ENCODE measurements around the gene KRT25. TPM values are rescaled to one million over a fixed set of nuclear protein-coding genes. Genes with fewer than 3 reads are reported as not detected.
A peak's percentile ranks its signal among the peaks of the same experiment; 100 is the strongest.

KRT25 gene
- total RNA-seq, 1 experiment from 2014 or later: not detected

DNA sequence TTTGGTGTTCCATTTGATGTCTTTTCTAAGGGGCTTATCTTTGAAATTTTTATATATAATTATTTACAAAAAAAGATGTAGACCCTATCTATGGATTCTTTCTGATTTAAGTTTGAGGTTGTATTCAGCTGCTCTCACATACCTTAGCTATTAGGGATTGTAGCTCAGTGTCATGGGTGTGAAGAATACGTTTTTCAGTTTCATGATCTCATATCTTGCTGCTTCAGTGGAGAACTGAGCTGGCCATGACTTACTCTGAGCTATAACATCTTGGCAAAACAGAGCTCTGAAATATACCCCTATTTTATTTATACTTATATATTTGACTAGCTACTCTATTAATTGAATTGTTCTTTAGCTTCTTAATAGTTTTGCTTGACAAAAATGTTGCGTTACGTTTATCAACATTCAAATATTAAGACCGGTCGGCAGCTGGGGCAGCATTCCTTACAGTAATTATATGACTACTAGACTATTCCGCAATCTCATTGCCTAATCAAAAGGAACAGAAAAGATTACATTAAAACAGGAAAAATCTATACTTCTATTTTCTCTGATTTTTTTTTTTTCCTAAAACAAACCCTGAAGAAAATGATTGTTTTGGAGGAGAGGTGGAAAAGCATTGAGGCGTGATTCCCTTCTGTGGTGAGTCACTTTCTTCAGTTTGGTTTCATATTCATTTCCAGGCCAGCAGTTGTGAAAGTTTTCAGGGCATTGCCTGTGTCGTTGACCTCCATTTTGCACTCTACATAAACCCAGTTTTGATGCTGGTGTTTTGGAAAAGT is 27.5 kb downstream of the KRT25 start:
- Mint-ChIP-seq H3K36me3 (ENCODE audit: insufficient read depth, unreplicated experiment) (no peaks in the 10 kb centered on the region), H3K9me3 (ENCODE audit: unreplicated experiment) (peaks cover 8% of the 10 kb centered on the region), H3K4me3 (ENCODE audit: unreplicated experiment) (no peak overlapping the region), H3K4me1 (ENCODE audit: insufficient read depth, unreplicated experiment) (no peaks in the 10 kb centered on the region), H3K27me3 (ENCODE audit: insufficient read depth, unreplicated experiment) (peaks cover 22% of the 10 kb centered on the region), H3K27ac (ENCODE audit: low read depth, unreplicated experiment) (no peak overlapping the region)
- ChIA-PET POLR2A (interaction anchor here (0.6 to 1.1 kb wide), 3 partner anchors 30 to 1793 kb away, joined by 3 to 4 read pairs (median 4); no protein-coding TSS in a partner anchor), CTCF (interaction anchor here (0.7 to 1.0 kb wide), 4 partner anchors 34 to 968 kb away, joined by 3 to 6 read pairs (median 4); no protein-coding TSS in a partner anchor)
- no TSS peak for BruUV-seq (replicated peaks)
- intact Hi-C loops (cut with micrococcal nuclease): loop anchor here (1.0 kb wide), 1 partner anchor 107 kb away; no protein-coding TSS in a partner anchor
- TF ChIP-seq, protein P1, sequence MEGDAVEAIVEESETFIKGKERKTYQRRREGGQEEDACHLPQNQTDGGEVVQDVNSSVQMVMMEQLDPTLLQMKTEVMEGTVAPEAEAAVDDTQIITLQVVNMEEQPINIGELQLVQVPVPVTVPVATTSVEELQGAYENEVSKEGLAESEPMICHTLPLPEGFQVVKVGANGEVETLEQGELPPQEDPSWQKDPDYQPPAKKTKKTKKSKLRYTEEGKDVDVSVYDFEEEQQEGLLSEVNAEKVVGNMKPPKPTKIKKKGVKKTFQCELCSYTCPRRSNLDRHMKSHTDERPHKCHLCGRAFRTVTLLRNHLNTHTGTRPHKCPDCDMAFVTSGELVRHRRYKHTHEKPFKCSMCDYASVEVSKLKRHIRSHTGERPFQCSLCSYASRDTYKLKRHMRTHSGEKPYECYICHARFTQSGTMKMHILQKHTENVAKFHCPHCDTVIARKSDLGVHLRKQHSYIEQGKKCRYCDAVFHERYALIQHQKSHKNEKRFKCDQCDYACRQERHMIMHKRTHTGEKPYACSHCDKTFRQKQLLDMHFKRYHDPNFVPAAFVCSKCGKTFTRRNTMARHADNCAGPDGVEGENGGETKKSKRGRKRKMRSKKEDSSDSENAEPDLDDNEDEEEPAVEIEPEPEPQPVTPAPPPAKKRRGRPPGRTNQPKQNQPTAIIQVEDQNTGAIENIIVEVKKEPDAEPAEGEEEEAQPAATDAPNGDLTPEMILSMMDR (IDR thresholded peaks at IDR 0.05; ENCODE audit: unreplicated experiment): no peak
- peak; percentile 69 for DNase-seq (ENCODE audit: unreplicated experiment)

DNA sequence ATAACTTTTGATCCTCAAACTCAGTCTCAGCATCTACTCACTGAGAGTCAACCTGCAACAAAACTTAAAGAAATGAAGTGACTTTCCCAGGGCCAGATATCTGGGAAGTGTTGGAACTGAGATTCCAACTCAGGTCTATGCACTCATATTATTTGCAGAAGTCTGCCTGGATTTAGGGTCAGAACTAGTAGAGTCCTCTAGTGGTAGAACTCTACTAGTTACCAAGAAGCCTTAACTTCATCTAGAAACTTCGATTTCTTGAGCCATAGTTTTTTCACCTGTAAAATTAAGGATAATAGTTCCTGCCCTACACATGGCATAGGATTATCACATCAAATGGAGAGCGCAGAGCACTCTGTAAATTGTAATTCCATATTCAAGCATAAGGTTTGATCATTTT is 28.2 kb downstream of the KRT25 start:
- no peak overlapping the region for H3K4me3 Mint-ChIP-seq (ENCODE audit: unreplicated experiment)
- no peak overlapping the region for H3K27ac Mint-ChIP-seq (ENCODE audit: low read depth, unreplicated experiment)
- TF ChIP-seq, protein P1 (IDR thresholded peaks at IDR 0.05; ENCODE audit: unreplicated experiment): peak; percentile 42
- ChIA-PET POLR2A (interaction anchor here (0.8 to 1.1 kb wide), 2 partner anchors 30 to 48 kb away, joined by 4 read pairs; no protein-coding TSS in a partner anchor), CTCF (interaction anchor here (0.8 kb wide), 1 partner anchor 939 kb away, joined by 6 read pairs; no protein-coding TSS in a partner anchor)
- no peaks in the 10 kb centered on the region for H3K4me1 Mint-ChIP-seq (ENCODE audit: insufficient read depth, unreplicated experiment)
- H3K9me3 Mint-ChIP-seq (ENCODE audit: unreplicated experiment): peaks cover 8% of the 10 kb centered on the region
- no TSS peak for BruUV-seq (replicated peaks)
- DNase-seq (ENCODE audit: unreplicated experiment): peak; percentile 30
- intact Hi-C loops (cut with micrococcal nuclease): loop anchor here (1.0 kb wide), 1 partner anchor 107 kb away; no protein-coding TSS in a partner anchor
- no peaks in the 10 kb centered on the region for H3K36me3 Mint-ChIP-seq (ENCODE audit: insufficient read depth, unreplicated experiment)
- H3K27me3 Mint-ChIP-seq (ENCODE audit: insufficient read depth, unreplicated experiment): peaks cover 22% of the 10 kb centered on the region

DNA sequence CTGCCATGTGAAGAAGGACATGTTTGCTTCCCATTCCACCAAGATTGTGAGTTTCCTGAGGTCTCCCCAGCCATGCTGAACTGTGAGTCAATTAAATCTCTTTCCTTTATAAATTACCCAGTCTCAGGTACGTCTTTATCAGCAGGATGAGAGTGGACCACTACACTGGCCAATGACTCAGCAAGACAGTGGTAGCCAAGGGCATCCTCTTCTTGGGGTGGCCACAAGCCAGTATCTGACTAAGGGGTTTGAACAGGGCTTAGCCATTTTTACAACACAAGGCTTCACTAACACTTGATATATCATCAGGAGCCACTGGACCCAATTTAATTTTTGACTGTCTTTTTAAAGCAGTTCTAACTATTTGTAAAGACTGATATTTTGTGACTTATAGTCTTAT is 30.5 kb downstream of the KRT25 start:
- H3K36me3 Mint-ChIP-seq (ENCODE audit: insufficient read depth, unreplicated experiment): no peaks in the 10 kb centered on the region
- no peak for DNase-seq (ENCODE audit: unreplicated experiment)
- peaks cover 8% of the 10 kb centered on the region for H3K9me3 Mint-ChIP-seq (ENCODE audit: unreplicated experiment)
- CTCF ChIA-PET: no interaction called here
- TF ChIP-seq, protein P1 (IDR thresholded peaks at IDR 0.05; ENCODE audit: unreplicated experiment): no peak
- POLR2A ChIA-PET: interaction anchor here (0.6 to 0.7 kb wide), 3 partner anchors 9 to 79 kb away, joined by 3 read pairs; no protein-coding TSS in a partner anchor
- no TSS peak for BruUV-seq (replicated peaks)
- intact Hi-C loops (cut with micrococcal nuclease): no loop called here
- peaks cover 1% of the 10 kb centered on the region for H3K27me3 Mint-ChIP-seq (ENCODE audit: insufficient read depth, unreplicated experiment)
- no peak overlapping the region for H3K27ac Mint-ChIP-seq (ENCODE audit: low read depth, unreplicated experiment)
- no peaks in the 10 kb centered on the region for H3K4me1 Mint-ChIP-seq (ENCODE audit: insufficient read depth, unreplicated experiment)
- no peak overlapping the region for H3K4me3 Mint-ChIP-seq (ENCODE audit: unreplicated experiment)

DNA sequence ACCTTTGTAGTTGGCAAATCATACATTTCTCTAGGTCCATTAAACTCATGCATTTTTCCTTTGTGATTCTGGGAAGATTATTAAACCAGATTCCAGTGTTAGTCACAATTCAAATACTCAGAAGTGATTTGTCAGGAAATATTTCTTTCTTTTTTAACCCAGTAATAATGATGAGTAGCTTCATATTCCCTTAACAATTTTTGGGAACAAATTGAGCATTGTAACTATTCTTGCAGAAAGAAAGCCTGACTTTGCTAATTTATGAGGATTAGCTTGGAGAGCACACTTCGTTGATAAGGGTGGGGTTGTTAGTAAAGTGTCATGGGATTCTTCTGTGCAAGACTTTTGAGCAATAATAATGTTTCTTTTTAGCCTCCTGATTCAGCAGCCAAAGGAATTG is 32.9 kb downstream of the KRT25 start:
- H3K27me3 Mint-ChIP-seq (ENCODE audit: insufficient read depth, unreplicated experiment): no peaks in the 10 kb centered on the region
- POLR2A ChIA-PET: interaction anchor here (1.0 to 1.7 kb wide), 3 partner anchors 14 to 75 kb away, joined by 3 to 6 read pairs (median 4); partner anchors contain the start of gene SMARCE1
- H3K9me3 Mint-ChIP-seq (ENCODE audit: unreplicated experiment): peaks cover 8% of the 10 kb centered on the region
- no peaks in the 10 kb centered on the region for H3K36me3 Mint-ChIP-seq (ENCODE audit: insufficient read depth, unreplicated experiment)
- H3K27ac Mint-ChIP-seq (ENCODE audit: low read depth, unreplicated experiment): no peak overlapping the region
- no TSS peak for BruUV-seq (replicated peaks)
- no peak overlapping the region for H3K4me3 Mint-ChIP-seq (ENCODE audit: unreplicated experiment)
- no peak for DNase-seq (ENCODE audit: unreplicated experiment)
- CTCF ChIA-PET: interaction anchor here (0.7 kb wide), 1 partner anchor 14 kb away, joined by 3 read pairs; no protein-coding TSS in a partner anchor
- TF ChIP-seq, protein P1 (IDR thresholded peaks at IDR 0.05; ENCODE audit: unreplicated experiment): no peak
- H3K4me1 Mint-ChIP-seq (ENCODE audit: insufficient read depth, unreplicated experiment): no peaks in the 10 kb centered on the region
- intact Hi-C loops (cut with micrococcal nuclease): no loop called here
